GM18858 (cell line): ENCODE data around the gene AZGP1.
"Not testable (repeated sequence)": the region's sequence is repeated elsewhere in the genome, so short reads cannot be mapped to it uniquely, and the experiment has no call there.

Experiments used
- ATAC-seq: cut with Tn5 transposase; IDR thresholded peaks from one replicate; pipeline ENCODE4 v1.9.1; 2021; ENCODE audit not compliant: unreplicated experiment

AZGP1 gene

GRCh38 chr7:99997545-99998137, 21.8 kb upstream of the AZGP1 start:
- no peak for ATAC-seq

DNA sequence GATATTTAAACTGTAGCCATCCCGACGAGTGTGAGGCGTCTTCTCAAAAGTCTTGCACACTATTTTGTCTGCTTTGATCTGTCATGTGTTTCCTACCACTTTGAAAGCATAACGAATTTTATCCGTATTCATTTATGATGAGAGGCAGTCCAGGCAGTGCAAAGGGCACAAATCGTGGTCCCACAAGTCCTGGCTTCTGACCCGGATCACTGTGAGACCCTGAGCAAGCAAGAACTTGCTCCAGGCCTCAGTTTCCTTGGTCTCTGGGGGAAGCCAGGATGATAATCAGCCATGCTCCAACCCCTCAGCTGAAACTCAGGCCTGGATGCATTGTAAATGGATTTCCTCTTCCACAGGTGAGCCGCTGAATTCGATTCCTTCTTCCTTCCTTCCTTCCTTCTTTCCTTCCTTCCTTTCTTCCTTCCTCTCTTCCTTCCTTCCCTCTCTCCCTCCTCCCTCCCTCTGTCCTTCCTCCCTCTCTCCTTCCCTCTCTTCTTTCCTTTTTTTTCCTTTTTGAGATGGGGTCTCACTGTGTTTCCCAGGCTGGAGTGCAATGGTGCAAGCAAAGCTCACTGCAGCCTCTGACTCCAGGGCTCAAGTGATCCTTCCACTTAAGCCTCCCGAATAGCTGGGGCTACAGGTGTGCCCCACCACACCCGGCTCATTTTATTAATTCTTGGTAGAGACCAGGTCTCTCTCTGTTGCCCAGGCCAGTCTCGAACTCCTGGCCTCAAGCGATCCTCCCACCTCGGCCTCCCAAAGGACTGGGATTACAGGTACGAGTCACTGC, 21.1 kb upstream of the AZGP1 start:
- no peak for ATAC-seq

- no peak for ATAC-seq
Observed at GRCh38 chr7:99994819-99995218, 19.0 kb upstream of the AZGP1 start.

DNA sequence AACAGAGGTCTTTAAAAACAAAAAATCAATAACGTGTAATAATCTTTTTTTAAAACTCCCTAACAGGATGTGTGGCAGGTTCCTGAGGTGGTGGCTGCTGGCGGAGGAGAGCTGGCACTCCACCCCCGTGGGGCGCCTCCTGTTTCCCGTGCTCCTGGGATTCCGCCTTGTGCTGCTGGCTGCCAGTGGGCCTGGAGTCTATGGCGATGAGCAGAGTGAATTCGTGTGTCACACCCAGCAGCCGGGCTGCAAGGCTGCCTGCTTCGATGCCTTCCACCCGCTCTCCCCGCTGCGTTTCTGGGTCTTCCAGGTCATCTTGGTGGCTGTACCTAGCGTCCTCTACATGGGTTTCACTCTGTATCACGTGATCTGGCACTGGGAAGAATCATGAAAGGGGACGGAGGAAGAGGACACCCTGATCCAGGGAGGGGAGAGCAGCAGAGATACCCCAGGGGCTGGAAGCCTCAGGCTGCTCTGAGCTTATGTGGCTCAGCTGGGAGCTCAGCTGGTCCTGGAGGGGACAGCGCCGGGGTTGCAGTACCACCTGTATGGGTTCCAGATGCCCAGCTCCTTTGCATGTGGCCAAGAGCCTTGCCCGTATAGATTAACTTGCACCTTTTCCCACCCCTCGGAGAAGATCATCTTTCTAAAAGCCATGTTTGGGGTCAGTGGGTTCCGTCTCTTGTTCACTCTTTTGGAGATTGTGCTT, 16.7 kb upstream of the AZGP1 start:
- no peak for ATAC-seq

- not testable (repeated sequence) for ATAC-seq
Observed at GRCh38 chr7:99991543-99991942, 15.7 kb upstream of the AZGP1 start.

DNA sequence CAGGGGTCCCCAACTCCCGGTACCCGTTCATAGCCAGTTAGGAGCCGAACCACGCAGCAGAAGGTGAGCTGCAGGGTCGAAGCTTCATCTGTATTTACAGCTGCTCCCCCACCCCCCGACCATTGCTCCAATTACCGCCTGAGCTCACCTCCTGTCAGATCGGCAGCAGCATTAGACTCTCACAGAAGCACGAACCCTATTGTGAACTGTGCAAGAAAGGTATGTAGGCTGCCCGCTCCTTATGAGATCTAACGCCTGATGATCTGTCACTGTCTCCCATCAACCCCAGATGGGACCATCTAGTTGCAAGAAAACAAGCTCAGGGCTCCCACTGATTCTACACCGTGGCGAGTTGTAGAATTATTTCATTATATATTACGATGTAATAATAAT, 14.6 kb upstream of the AZGP1 start:
- ATAC-seq: no peak

DNA sequence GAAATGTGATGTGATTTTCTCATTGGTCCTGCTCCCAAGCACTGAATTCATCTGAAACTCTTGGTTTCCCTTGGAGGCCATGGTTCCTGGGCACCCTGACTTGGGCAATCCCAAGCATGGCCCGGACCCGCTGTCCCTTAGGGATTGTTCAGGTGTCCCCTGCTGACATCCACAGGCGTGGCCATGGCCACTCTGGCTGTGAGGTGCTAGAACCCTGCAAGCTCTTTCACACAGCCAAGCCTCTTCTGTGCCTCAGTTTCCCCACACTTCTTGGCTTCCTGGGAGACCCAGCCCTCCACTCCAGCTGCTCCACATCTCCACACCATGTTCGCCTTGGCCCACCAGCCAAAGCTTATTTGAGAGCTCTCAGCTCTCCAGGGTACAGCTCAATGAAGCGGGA, 12.0 kb upstream of the AZGP1 start:
- no peak for ATAC-seq

GRCh38 chr7:99987306-99987705, 11.5 kb upstream of the AZGP1 start:
- not testable (repeated sequence) for ATAC-seq

GRCh38 chr7:99984593-99984992, 8.8 kb upstream of the AZGP1 start:
- ATAC-seq: no peak

GRCh38 chr7:99981066-99981465, 5.2 kb upstream of the AZGP1 start:
- not testable (repeated sequence) for ATAC-seq

DNA sequence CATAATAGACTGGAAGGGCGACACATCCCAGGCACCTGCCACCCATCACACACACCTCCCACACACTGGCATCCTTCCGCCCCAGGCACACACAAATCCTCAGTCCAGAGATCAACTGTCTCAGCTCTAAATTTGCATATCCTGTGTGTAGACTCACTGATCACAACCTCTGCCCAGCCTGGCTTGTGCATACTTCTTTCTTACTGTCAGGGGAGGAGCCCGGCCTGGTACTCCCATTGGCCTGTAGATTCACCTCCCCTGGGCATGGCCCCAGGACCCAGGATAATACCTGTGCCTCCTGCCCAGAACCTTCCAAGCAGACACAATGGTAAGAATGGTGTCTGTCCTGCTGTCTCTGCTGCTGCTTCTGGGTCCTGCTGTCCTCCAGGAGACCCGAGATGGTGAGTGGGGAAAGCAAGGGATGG, 4.6 kb upstream of the AZGP1 start:
- not testable (repeated sequence) for ATAC-seq

DNA sequence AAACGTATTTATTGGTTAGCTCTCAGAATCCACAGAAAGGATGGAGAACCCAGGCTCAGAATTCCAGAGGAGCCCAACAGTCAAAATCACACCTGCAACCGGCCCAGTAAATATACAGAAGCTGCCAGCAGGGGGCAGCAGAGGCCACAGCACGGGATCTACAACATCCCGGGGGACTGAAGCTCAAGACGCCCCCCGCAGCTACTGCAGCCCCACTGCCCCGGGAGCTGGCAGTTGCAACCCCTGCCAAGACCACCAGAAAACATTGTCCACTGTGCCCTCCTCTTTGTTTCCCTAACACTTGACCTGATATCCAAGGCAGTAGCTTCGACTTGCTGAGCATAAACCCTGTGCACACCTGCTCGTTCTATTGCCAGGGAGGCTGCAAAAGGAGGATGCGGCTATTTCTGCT, 4.0 kb upstream of the AZGP1 start:
- not testable (repeated sequence) for ATAC-seq

DNA sequence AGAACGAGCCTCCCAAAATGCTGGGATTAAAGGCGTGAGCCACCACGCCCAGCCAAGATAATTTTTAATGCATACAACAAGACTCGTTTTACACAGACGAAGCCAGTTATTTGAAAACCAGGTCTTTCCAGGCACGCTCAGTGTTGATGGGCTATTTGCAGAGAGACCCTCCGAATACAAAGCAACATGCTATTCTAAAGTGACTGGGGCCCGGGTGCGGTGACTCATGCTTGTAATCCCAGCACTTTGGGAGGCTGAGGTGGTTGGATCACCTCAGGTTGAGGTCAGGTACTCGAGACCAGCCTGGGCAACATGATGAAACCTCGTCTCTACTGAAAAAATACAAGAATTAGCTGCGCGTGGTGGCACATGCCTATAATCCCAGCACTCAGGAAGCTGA, 795 bp upstream of the AZGP1 start:
- no peak for ATAC-seq

- ATAC-seq: no peak
Observed at GRCh38 chr7:99974681-99975080, 1.1 kb downstream of the AZGP1 start.

- not testable (repeated sequence) for ATAC-seq
Observed at GRCh38 chr7:99973817-99974216, 2.0 kb downstream of the AZGP1 start.

DNA sequence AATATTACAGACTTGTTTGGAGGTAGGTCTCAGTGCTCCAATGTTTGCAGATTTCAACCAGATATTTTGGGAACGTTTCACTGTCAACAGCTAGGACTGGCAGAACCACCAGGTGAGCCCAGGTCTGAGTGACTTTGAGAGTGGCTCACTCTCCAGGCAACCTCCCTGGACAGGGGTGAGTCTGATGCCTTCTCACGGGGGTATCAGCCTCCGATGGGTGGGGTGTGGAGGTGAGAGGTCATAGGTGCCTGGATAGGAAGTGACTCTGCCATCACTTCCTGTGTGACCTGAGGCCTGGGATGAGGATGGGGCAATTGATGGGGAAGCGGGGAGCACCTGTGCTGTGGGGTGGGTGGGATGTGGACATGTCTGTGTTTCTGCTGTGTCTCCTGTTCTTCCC, 4.6 kb downstream of the AZGP1 start:
- no peak for ATAC-seq

DNA sequence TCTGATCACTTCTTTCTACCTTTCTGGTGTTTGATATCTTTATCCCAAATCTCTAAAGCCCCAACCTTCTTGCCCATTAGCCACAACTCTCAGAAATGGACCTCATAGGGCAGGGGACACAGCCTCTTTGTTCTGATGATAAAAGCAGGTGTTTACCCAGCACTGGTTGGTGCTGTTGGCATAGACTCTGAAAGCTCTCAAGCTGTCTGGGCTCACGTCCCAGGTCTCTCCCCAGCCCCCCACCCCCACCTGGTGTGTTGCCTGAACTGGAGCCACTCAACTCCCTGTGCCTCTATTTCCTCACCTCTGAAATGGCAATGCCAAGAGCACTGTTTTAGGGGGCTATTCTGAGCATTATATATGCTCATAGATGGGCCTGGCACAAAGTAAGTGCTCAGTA, 6.0 kb downstream of the AZGP1 start:
- not testable (repeated sequence) for ATAC-seq

DNA sequence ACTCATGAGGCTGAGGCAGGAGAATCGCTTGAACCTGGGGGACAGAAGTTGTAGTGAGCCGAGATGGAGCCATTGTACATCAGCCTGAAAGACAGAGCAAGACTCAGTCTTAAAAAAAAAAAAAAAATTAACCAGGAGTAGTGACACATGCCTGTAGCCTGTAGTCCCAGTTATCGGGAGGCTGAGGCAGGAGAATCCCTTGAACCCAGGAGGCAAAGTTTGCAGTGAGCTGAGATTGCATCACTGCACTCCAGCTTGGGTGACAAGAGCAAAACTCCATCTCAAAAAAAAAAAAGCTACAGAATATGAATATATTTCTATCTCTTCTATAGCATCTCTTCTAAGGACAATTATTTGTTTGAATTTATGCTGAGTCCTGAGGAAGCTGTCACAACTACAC, 6.5 kb downstream of the AZGP1 start:
- no peak for ATAC-seq

- no peak for ATAC-seq
Observed at GRCh38 chr7:99958564-99959227, 17.1 kb downstream of the AZGP1 start.

- ATAC-seq: no peak
Observed at GRCh38 chr7:99955247-99955646, 20.6 kb downstream of the AZGP1 start.

GRCh38 chr7:99954643-99955042, 21.2 kb downstream of the AZGP1 start:
- ATAC-seq: not testable (repeated sequence)
